Right cardiac atrium (tissue), 5 donors: ENCODE data around the gene INCA1. TPM values are rescaled to one million over a fixed set of nuclear protein-coding genes. Genes with fewer than 3 reads are reported as not detected.

ENCODE experiments used
- ATAC-seq, 2 donors: fragments of 200-7000 bp; cut with Tn5 transposase; one replicate each; pipeline versions ENCODE4 v1.8.0 to v1.9.1; 2020; ENCODE audit warnings: moderate library complexity in 2 of 2, mild to moderate bottlenecking in 1 of 2
- DNase-seq, 3 donors: peaks; one replicate each; pipeline ENCODE4 v3.0.0-alpha.2; 2020
- H3K27ac ChIP-seq: one replicate; pipeline ENCODE4 v1.5.1; 2013; ENCODE audit warnings: mild to moderate bottlenecking, low read length, control low read depth, moderate library complexity
- H3K27me3 ChIP-seq: one replicate; pipeline ENCODE4 v1.6.1; 2013; ENCODE audit not compliant: control insufficient read depth, insufficient read depth
- H3K4me1 ChIP-seq: one replicate; pipeline ENCODE4 v1.6.1; 2013; ENCODE audit warnings: low read length; ENCODE audit not compliant: control insufficient read depth, insufficient read depth
- H3K4me3 ChIP-seq: one replicate; pipeline ENCODE4 v1.5.1; 2013; ENCODE audit warnings: low read length, control low read depth
- H3K9me3 ChIP-seq: one replicate; pipeline ENCODE4 v1.6.1; 2013; ENCODE audit warnings: low read length; ENCODE audit not compliant: control insufficient read depth
- WGBS: extraction: QIAGEN DNeasy Blood & Tissue Kit; methylation state at CpG from one replicate; pipeline ENCODE4 v1.1.7; 2013; 5-methylcytosine and 5-hydroxymethylcytosine counted together
- intact Hi-C, 4 donors: fragments of 100-400 bp; cut with DNase I; formaldehyde crosslinking; loops; one replicate each; pipeline versions ENCODE4 v1.11.0 to v1.14.0; 2022 to 2023
- microRNA-seq, 2 donors: library from miRNA; unstranded; fragments of <30 nt; microRNA quantifications; one replicate each; pipeline ENCODE4 v1.2.0, GENCODE V29; 2020 to 2021
- polyA plus RNA-seq: library from polyadenylated mRNA; stranded (reverse); fragments of 200-250 nt; gene quantifications from one replicate; pipeline ENCODE4 v1.2.3, GENCODE V29; 2013
- total RNA-seq, 4 donors: library from RNA; stranded (reverse); fragmentation: NEBNext Ultra II Directional; extraction: Animal tissue kit (Norgen Biotek cat#: 25700); gene quantifications; one replicate each; pipeline ENCODE4 v1.2.1, GENCODE V29; 2021
- donor health status: healthy with polysubstance abuse.
- donor health status: DM: no; HTN: yes; CAD: no.
- donor health status: DM: no; HTN: no; CAD: no.
- donor health status: DM: no; HTN: yes; CAD: no; lungs with severe emphysema.
- donor health status: DM: yes; HTN: yes; CAD: no.

The INCA1 gene
- total and polyA plus RNA-seq, 5 donors, result 2.2 to 5.0 (median 3.7) TPM

DNA sequence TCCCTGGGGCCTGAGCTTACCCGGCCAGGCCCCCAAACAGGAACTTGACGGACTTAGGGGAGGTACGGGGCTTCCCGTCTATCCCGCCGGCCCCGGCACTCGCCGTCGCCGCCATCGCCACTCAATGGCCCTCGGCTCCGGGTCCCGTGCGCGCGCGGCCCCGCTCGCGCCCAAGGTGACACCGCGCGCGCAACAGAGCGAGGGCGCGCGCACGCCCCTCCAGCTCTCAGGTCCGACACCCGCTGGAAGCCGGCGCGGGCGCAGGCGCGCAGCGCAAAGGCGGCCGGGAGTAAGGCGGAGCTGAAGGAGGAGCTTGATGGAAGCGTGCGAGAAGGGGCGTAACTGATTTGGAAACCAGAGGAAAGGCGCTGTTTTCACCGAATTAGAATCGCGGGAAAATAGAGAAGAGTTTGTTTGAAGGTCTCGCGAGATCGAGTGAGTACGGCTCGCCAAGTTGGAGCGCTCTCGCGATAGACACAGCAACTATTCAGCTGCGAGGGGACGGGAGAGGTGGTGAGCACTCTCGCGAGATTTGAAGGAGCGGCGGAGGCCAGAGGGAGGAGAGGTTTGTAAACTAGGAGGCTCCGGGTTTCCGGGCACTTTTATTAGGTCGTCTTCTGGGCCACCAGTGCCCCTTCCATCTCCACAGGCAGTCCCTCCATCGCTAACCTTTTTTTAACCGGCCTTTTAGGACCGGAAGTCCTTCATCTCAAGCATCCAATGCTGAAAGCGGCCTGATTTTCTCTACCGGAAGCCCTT is 57.3 kb downstream of the INCA1 start, which contains the start of the genes RNF167 and SLC25A11:
Gene RNF167 (plus strand): TSS at position 473 of the 759 bp plus-strand sequence. CDS start 642 bp downstream, outside the sequence.
Gene SLC25A11 (minus strand): TSS at position 251 of the 759 bp plus-strand sequence. CDS start 136 bp downstream, at position 115.
- under 1% methylated on average over 72 of the region's 72 CpGs for WGBS
- peak; percentile 92 to 94 for ATAC-seq
- peaks cover 7% of the 10 kb centered on the region for H3K4me1 ChIP-seq

DNA sequence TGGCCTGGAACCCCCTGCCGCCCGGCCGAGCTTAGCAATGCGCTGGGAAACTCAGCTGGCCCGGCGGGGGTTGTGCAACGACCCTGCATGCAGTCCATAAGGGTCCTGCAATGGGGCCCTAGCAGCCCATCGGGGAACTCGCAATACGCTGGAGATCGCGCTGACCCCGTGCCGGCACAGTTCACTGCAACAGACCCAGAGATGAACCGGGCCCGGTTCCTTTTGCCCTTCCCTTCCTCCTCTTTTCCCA is 57.9 kb downstream of the INCA1 start:
- WGBS, result 1% methylated on average over 16 of the region's 16 CpGs
- ATAC-seq (peak in 1 of 2 donors; percentile 4), DNase-seq (peak in 1 of 3 donors; percentile 71)
- Histone ChIP-seq H3K27me3 (no peaks in the 10 kb centered on the region), H3K4me1 (peaks cover 6% of the 10 kb centered on the region), H3K27ac (peak overlapping the region; percentile 98), H3K4me3 (peak overlapping the region; percentile 84), H3K9me3 (no peaks in the 10 kb centered on the region)
- intact Hi-C loops, result loop anchor here in 1 of 4 donors (10.0 kb wide), 1 partner anchor 45 kb away; the partner anchor contains the start of gene CAMTA2

More for the DNA sequence above, 57.3 kb downstream of the INCA1 start, which contains the start of the genes RNF167 and SLC25A11:
- intact Hi-C loops, result loop anchor here in 2 of 4 donors (5.0 to 10.0 kb wide), 2 partner anchors 33 to 45 kb away; partner anchors contain the start of gene CAMTA2 (in 1 of the 2)
- no peaks in the 10 kb centered on the region for H3K9me3 ChIP-seq
- peak; percentile 96 to 97 (median 97) for DNase-seq
- H3K27ac ChIP-seq, result peak within 1 kb of the TSS; percentile 98
- peak within 1 kb of the TSS; percentile 84 for H3K4me3 ChIP-seq
- H3K27me3 ChIP-seq, result no peaks in the 10 kb centered on the region

DNA sequence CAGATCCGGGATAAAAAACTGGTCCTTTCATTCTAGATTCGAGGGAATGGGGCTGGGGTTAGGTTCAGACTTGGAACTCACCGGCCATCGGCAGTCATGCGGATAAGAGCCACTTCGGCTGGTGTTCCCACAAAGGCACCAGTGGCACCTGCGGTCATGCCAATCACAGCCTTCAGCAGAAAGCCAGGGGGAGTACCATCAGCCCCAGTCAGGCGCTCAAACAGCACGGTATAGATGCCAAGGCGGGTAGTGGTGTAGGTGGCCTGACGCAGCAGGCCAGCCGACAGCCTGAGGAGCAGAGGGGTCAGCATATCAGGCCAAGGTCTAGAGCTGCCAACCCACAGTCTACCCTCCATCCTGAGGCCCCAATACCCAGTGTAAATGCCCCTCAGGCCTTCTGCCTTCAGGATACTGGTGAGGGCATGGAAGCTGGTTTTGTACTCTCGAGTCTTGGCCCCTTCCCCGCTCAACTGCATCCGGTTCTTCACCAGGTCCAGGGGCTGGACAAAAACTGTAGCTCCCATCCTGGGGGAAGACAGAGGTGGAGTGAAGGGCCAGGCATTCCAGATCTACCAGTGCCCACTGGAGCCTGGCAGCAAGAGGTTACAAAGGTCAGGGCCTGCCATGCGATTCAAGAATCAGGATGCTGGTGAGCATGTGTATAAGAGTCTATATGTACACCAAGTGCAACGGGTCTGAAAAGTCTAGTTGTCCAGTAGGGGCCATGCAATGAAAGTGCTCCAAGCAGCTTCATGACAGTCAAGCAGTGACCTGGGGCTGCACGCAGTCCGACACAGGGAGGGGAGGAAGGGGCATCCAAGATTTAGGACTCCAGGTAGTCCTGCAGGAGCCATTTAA is 58.4 kb downstream of the INCA1 start:
- Histone ChIP-seq H3K27ac (peak overlapping the region; percentile 98), H3K4me1 (peaks cover 10% of the 10 kb centered on the region), H3K4me3 (peak overlapping the region; percentile 84), H3K27me3 (no peaks in the 10 kb centered on the region), H3K9me3 (no peaks in the 10 kb centered on the region)
- intact Hi-C loops, result loop anchor here in 1 of 4 donors (10.0 kb wide), 1 partner anchor 46 kb away; the partner anchor contains the start of gene CAMTA2
- DNase-seq, result peak in 2 of 3 donors; percentile 63
- no peak for ATAC-seq
- WGBS, result 44% methylated on average over 19 of the region's 19 CpGs

Small RNA genes within 50 kb of the gene (microRNA-seq; reads per million reads assigned to microRNA genes)
- gene MIR6864 (0 reads per million in 2 donors), gene MIR6865 (0 reads per million in 2 donors)

Other genes starting within 250 kb of the INCA1 start
- gene TM4SF5, start 225.6 kb downstream of the INCA1 start, total RNA-seq, result not detected
- gene TM4SF5, start 225.6 kb downstream of the INCA1 start, polyA plus RNA-seq, result not detected
- 1 to 10 TPM in 3 of 4 donors, under 1 TPM in 1; 0.45 to 1.6 (median 1.4) TPM for gene VMO1, start 211.2 kb downstream of the INCA1 start, total RNA-seq
- gene VMO1, start 211.2 kb downstream of the INCA1 start, polyA plus RNA-seq, result 0.70 TPM
- gene GLTPD2, start 208.6 kb downstream of the INCA1 start, total RNA-seq, result not detected
- not detected for gene GLTPD2, start 208.6 kb downstream of the INCA1 start, polyA plus RNA-seq
- 100 to 1,000 TPM; 149 to 163 (median 151) TPM for gene PSMB6, start 201.4 kb downstream of the INCA1 start, total RNA-seq
- 234 TPM for gene PSMB6, start 201.4 kb downstream of the INCA1 start, polyA plus RNA-seq
- 10 to 100 TPM; 12.0 to 15.3 (median 13.4) TPM for gene PLD2, start 190.4 kb downstream of the INCA1 start, total RNA-seq
- gene PLD2, start 190.4 kb downstream of the INCA1 start, polyA plus RNA-seq, result 10.0 TPM
- 10 to 100 TPM; 44.5 to 54.7 (median 49.3) TPM for gene MINK1, start 164.2 kb downstream of the INCA1 start, total RNA-seq
- gene MINK1, start 164.2 kb downstream of the INCA1 start, polyA plus RNA-seq, result 31.1 TPM
- gene C17orf107, start 98.0 kb downstream of the INCA1 start, total RNA-seq, result 1 to 10 TPM; 2.7 to 3.3 (median 2.8) TPM
- gene C17orf107, start 98.0 kb downstream of the INCA1 start, polyA plus RNA-seq, result 3.6 TPM
- 100 to 1,000 TPM in 1 of 4 donors, 10 to 100 TPM in 3; 57.6 to 106 (median 68.9) TPM for gene CHRNE, start 94.4 kb downstream of the INCA1 start, total RNA-seq
- gene CHRNE, start 94.4 kb downstream of the INCA1 start, polyA plus RNA-seq, result 63.6 TPM
- gene GP1BA, start 65.2 kb downstream of the INCA1 start, total RNA-seq, result under 1 TPM in 1 of 4 donors, not detected in 3; 0.23 TPM
- 0.16 TPM for gene GP1BA, start 65.2 kb downstream of the INCA1 start, polyA plus RNA-seq
- 100 to 1,000 TPM; 162 to 230 (median 202) TPM for gene SLC25A11, start 57.5 kb downstream of the INCA1 start, total RNA-seq
- gene SLC25A11, start 57.5 kb downstream of the INCA1 start, polyA plus RNA-seq, result 200 TPM
- gene RNF167, start 57.3 kb downstream of the INCA1 start, total RNA-seq, result 100 to 1,000 TPM in 1 of 4 donors, 10 to 100 TPM in 3; 76.6 to 108 (median 87.5) TPM
- gene RNF167, start 57.3 kb downstream of the INCA1 start, polyA plus RNA-seq, result 124 TPM
- 100 to 1,000 TPM; 148 to 229 (median 201) TPM for gene PFN1, start 49.0 kb downstream of the INCA1 start, total RNA-seq
- gene PFN1, start 49.0 kb downstream of the INCA1 start, polyA plus RNA-seq, result 180 TPM
- gene ENO3, start 46.4 kb downstream of the INCA1 start, total RNA-seq, result 100 to 1,000 TPM; 198 to 695 (median 246) TPM
- gene ENO3, start 46.4 kb downstream of the INCA1 start, polyA plus RNA-seq, result 455 TPM
- gene SPAG7, start 29.7 kb downstream of the INCA1 start, total RNA-seq, result 100 to 1,000 TPM; 106 to 133 (median 117) TPM
- 164 TPM for gene SPAG7, start 29.7 kb downstream of the INCA1 start, polyA plus RNA-seq
- gene CAMTA2, start 9.8 kb downstream of the INCA1 start, total RNA-seq, result 10 to 100 TPM; 35.3 to 44.4 (median 40.3) TPM
- 43.5 TPM for gene CAMTA2, start 9.8 kb downstream of the INCA1 start, polyA plus RNA-seq
- 100 to 1,000 TPM; 519 to 727 (median 570) TPM for gene KIF1C, start 428 bp upstream of the INCA1 start, total RNA-seq
- 406 TPM for gene KIF1C, start 428 bp upstream of the INCA1 start, polyA plus RNA-seq
- not detected for gene SLC52A1, start 37.9 kb upstream of the INCA1 start, total RNA-seq
- gene SLC52A1, start 37.9 kb upstream of the INCA1 start, polyA plus RNA-seq, result not detected
- 10 to 100 TPM; 11.7 to 14.2 (median 12.0) TPM for gene ZFP3, start 80.9 kb upstream of the INCA1 start, total RNA-seq
- gene ZFP3, start 80.9 kb upstream of the INCA1 start, polyA plus RNA-seq, result 5.4 TPM
- gene ZNF232, start 114.4 kb upstream of the INCA1 start, total RNA-seq, result 1 to 10 TPM; 4.0 to 7.4 (median 5.6) TPM
- 3.1 TPM for gene ZNF232, start 114.4 kb upstream of the INCA1 start, polyA plus RNA-seq
- gene USP6, start 118.5 kb upstream of the INCA1 start, total RNA-seq, result under 1 TPM in 3 of 4 donors, not detected in 1; 0.06 to 0.20 (median 0.09) TPM
- under 0.01 TPM for gene USP6, start 118.5 kb upstream of the INCA1 start, polyA plus RNA-seq
- gene ZNF594, start 194.3 kb upstream of the INCA1 start, total RNA-seq, result 1 to 10 TPM; 6.8 to 8.2 (median 7.8) TPM
- 2.4 TPM for gene ZNF594, start 194.3 kb upstream of the INCA1 start, polyA plus RNA-seq
- 1 to 10 TPM; 1.9 to 3.7 (median 2.8) TPM for gene SCIMP, start 237.3 kb upstream of the INCA1 start, total RNA-seq
- gene SCIMP, start 237.3 kb upstream of the INCA1 start, polyA plus RNA-seq, result 0.38 TPM